ENCODE measurements around the gene ARMC8.
A peak's percentile ranks its signal among the peaks of the same experiment; 100 is the strongest.

The ARMC8 gene

GRCh38 chr3:138332472-138333073 is 145.5 kb downstream of the ARMC8 start:
- Histone ChIP-seq H3K27me3 (ENCODE audit: insufficient read depth, poor library complexity, severe bottlenecking) (peaks cover 37% of the 10 kb centered on the region), H3K4me3 (replicated peaks; ENCODE audit: insufficient read depth, low read length) (no peak overlapping the region), H3K27ac (replicated peaks) (no peak overlapping the region)
- no peak for DNase-seq (ENCODE audit: low read depth in 1 of 2, low spot score in 1 of 2)
- TF ChIP-seq POLR2AphosphoS5 (IDR thresholded peaks at IDR 0.05; ENCODE audit: low read depth) = no peak
- peak; percentile 16 for TF ChIP-seq CTCF (IDR thresholded peaks at IDR 0.05; ENCODE audit: insufficient read depth, low read length)
- TF ChIP-seq, protein P1, sequence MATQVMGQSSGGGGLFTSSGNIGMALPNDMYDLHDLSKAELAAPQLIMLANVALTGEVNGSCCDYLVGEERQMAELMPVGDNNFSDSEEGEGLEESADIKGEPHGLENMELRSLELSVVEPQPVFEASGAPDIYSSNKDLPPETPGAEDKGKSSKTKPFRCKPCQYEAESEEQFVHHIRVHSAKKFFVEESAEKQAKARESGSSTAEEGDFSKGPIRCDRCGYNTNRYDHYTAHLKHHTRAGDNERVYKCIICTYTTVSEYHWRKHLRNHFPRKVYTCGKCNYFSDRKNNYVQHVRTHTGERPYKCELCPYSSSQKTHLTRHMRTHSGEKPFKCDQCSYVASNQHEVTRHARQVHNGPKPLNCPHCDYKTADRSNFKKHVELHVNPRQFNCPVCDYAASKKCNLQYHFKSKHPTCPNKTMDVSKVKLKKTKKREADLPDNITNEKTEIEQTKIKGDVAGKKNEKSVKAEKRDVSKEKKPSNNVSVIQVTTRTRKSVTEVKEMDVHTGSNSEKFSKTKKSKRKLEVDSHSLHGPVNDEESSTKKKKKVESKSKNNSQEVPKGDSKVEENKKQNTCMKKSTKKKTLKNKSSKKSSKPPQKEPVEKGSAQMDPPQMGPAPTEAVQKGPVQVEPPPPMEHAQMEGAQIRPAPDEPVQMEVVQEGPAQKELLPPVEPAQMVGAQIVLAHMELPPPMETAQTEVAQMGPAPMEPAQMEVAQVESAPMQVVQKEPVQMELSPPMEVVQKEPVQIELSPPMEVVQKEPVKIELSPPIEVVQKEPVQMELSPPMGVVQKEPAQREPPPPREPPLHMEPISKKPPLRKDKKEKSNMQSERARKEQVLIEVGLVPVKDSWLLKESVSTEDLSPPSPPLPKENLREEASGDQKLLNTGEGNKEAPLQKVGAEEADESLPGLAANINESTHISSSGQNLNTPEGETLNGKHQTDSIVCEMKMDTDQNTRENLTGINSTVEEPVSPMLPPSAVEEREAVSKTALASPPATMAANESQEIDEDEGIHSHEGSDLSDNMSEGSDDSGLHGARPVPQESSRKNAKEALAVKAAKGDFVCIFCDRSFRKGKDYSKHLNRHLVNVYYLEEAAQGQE (IDR thresholded peaks at IDR 0.05; ENCODE audit: insufficient replicate concordance, low read depth) = no peak
- no peak for TF ChIP-seq SPI1 (IDR thresholded peaks at IDR 0.05; ENCODE audit: borderline replicate concordance, low read depth)

GRCh38 chr3:138334608-138335007 is 147.5 kb downstream of the ARMC8 start:
- H3K4me3 ChIP-seq (replicated peaks; ENCODE audit: insufficient read depth, low read length) = no peak overlapping the region
- DNase-seq (ENCODE audit: low read depth in 1 of 2, low spot score in 1 of 2) = no peak
- peaks cover 30% of the 10 kb centered on the region for H3K27me3 ChIP-seq (ENCODE audit: insufficient read depth, poor library complexity, severe bottlenecking)
- H3K27ac ChIP-seq (replicated peaks) = no peak overlapping the region
- TF ChIP-seq SPI1 (IDR thresholded peaks at IDR 0.05; ENCODE audit: borderline replicate concordance, low read depth) = no peak
- no peak for TF ChIP-seq GABPA (IDR thresholded peaks at IDR 0.05; ENCODE audit: low read depth)
- TF ChIP-seq POLR2AphosphoS5 (IDR thresholded peaks at IDR 0.05; ENCODE audit: low read depth) = no peak
- no peak for TF ChIP-seq CTCF (IDR thresholded peaks at IDR 0.05; ENCODE audit: insufficient read depth, low read length)
- TF ChIP-seq, protein P1 (IDR thresholded peaks at IDR 0.05; ENCODE audit: insufficient replicate concordance, low read depth) = no peak

GRCh38 chr3:138336454-138336999 is 149.4 kb downstream of the ARMC8 start:
- Histone ChIP-seq H3K27me3 (ENCODE audit: insufficient read depth, poor library complexity, severe bottlenecking) (peaks cover 16% of the 10 kb centered on the region), H3K4me3 (replicated peaks; ENCODE audit: insufficient read depth, low read length) (no peak overlapping the region), H3K27ac (replicated peaks) (no peak overlapping the region)
- no peak for DNase-seq (ENCODE audit: low read depth in 1 of 2, low spot score in 1 of 2)
- no peak for TF ChIP-seq CTCF (IDR thresholded peaks at IDR 0.05; ENCODE audit: insufficient read depth, low read length)
- TF ChIP-seq POLR2AphosphoS5 (IDR thresholded peaks at IDR 0.05; ENCODE audit: low read depth) = no peak
- TF ChIP-seq, protein P1 (IDR thresholded peaks at IDR 0.05; ENCODE audit: insufficient replicate concordance, low read depth) = no peak
- TF ChIP-seq GABPA (IDR thresholded peaks at IDR 0.05; ENCODE audit: low read depth) = no peak
- no peak for TF ChIP-seq SPI1 (IDR thresholded peaks at IDR 0.05; ENCODE audit: borderline replicate concordance, low read depth)

Data from HL-60 (cell line).